ENCODE measurements around the gene LMX1A. TPM values are rescaled to one million over a fixed set of nuclear protein-coding genes. Genes with fewer than 3 reads are reported as not detected.

The LMX1A gene
- total RNA-seq (2016; rRNA removed; fragmentation: Illumina TruSeq; extraction: Trizol) (0.07 TPM in 1 of 2 replicates, not detected in the other), polyA plus RNA-seq (2011; rRNA removed) (not detected in 2 replicates), polyA minus RNA-seq (2011; rRNA and poly(A)+ RNA removed; ENCODE audit: low replicate concordance) (not detected in 2 replicates), Bru-seq, nascent RNA (percentile 14 among the genes with signal in this experiment), BruChase-seq, experiment 1, labeled RNA remaining after a 6-hour chase (percentile 2 among the genes with signal in this experiment), BruChase-seq, experiment 2, labeled RNA remaining after a 2-hour chase (percentile 4 among the genes with signal in this experiment)
- total RNA-seq (2016; cell fraction: cytosol; rRNA removed; fragmentation: Illumina TruSeq; extraction: Trizol; ENCODE audit: low read depth), result not detected in 2 replicates
- total RNA-seq (2016; cell fraction: insoluble cytoplasmic fraction; rRNA removed; fragmentation: Illumina TruSeq; extraction: Trizol), result 0.04 TPM in 1 of 2 replicates, not detected in the other
- total RNA-seq (2016; cell fraction: membrane; rRNA removed; fragmentation: Illumina TruSeq; extraction: Trizol), result not detected in 2 replicates
- not detected in 2 replicates for total RNA-seq (2016; cell fraction: nucleus; rRNA removed; fragmentation: Illumina TruSeq; extraction: Trizol)
- not detected in 2 replicates for polyA plus RNA-seq (2011; cell fraction: cytosol; rRNA removed)
- not detected in 2 replicates for polyA plus RNA-seq (2011; cell fraction: nucleus; rRNA removed)
- polyA plus RNA-seq (2012), result not detected in 2 replicates
- not detected in 2 replicates for polyA plus RNA-seq (2016; cell fraction: cytosol; fragmentation: Illumina TruSeq; extraction: Trizol; ENCODE audit: low read depth)
- not detected in 2 replicates for polyA plus RNA-seq (2016; cell fraction: insoluble cytoplasmic fraction; fragmentation: Illumina TruSeq; extraction: Trizol; ENCODE audit: low read depth)
- polyA plus RNA-seq (2016; cell fraction: membrane; fragmentation: Illumina TruSeq; extraction: Trizol; ENCODE audit: low read depth), result not detected in 2 replicates
- polyA plus RNA-seq (2016; cell fraction: nucleus; fragmentation: Illumina TruSeq; extraction: Trizol; ENCODE audit: insufficient read depth, low read depth), result not detected in 2 replicates
- polyA minus RNA-seq (2011; cell fraction: cytosol; rRNA and poly(A)+ RNA removed), result not detected in 2 replicates
- polyA minus RNA-seq (2011; cell fraction: nucleus; rRNA and poly(A)+ RNA removed), result not detected in 2 replicates
- long read RNA-seq, experiment 1, result 0 reads
- long read RNA-seq, experiment 2, result 0 reads

DNA sequence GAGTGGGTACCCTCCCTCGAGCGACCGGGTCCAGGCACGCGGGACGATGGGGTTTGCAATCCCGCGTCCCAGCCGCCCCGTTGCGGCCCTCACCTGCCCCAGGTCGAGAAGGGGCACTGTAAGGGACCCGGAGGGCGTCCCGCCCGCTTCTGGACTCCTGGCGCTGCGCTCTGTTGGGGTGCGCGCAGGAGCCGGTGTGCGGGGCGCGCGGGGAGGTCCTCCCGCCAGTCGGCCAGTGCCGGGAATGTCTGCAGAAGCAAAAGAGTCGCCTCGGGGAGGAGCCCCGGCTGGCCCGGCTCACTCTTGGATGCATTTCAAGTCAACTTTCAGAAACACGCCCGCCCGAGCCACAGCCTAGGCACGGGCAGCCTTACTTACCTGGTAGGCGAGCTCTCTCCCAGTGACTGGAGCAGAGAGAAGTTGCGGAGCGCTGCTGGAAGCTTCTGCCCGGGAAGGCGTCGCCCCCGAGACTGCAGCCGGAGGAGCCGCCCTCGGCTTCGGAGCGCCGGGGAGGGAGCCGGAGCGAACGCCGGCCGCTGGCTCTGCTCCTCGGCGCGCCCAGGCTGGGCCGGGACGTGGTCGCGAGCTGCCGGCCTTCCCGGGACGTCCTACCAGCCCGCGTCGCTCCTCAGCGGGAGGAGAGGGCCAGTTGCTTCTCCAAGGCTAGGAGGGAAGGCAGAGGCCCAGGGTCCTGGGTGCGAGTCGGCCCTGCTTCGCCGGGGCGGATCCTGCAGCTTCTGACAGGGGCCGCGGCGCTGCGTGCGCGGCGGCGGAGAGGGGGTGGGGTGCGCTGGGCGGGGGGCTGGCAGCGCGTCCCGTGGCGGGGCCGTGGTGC, at the start of gene LMX1A:
TSS of gene LMX1A (minus strand) at position 739 of the 835 bp plus-strand sequence. CDS start 1,156 bp downstream, outside the sequence.
- Histone ChIP-seq H3K36me3 (replicated peaks in 1 of 2; ENCODE audit: control insufficient read depth in 1 of 2, insufficient read depth in 2 of 2, low read length in 2 of 2) (no peaks in the 10 kb centered on the region), H3K79me2 (ENCODE audit: insufficient read depth, low read length) (no peaks in the 10 kb centered on the region), H3K9ac (ENCODE audit: insufficient read depth, low read depth, low read length) (no peak within 1 kb of the TSS), H3K4me3 (replicated peaks in 1 of 3; ENCODE audit: insufficient read depth in 1 of 3, low read depth in 2 of 3, low read length in 3 of 3) (no peak within 1 kb of the TSS), H3K9me3 (ENCODE audit: low read length) (no peaks in the 10 kb centered on the region), H3K4me2 (ENCODE audit: low read depth, low read length) (no peak within 1 kb of the TSS), H3K4me1 (ENCODE audit: insufficient read depth, low read length) (no peaks in the 10 kb centered on the region), H2AFZ (ENCODE audit: low read length) (no peak within 1 kb of the TSS), H3K27me3 (ENCODE audit: control insufficient read depth in 1 of 2, insufficient read depth in 2 of 2, low read length in 2 of 2) (no peaks in the 10 kb centered on the region), H3K27ac (ENCODE audit: extremely low read length, insufficient read depth, low read length) (no peak within 1 kb of the TSS), H4K20me1 (ENCODE audit: insufficient read depth, low read length) (no peaks in the 10 kb centered on the region)
- DNase-seq (ENCODE audit: low spot score) (no peak), FAIRE-seq (no peak), ATAC-seq (no peak)
- in situ Hi-C loops (cut with HindIII; ENCODE audit: extremely low pct_ligation_motif_present, low pct_unique_long_range_greater_than_20kb), result no loop called here
- intact Hi-C loops (cut with micrococcal nuclease; ENCODE audit: unreplicated experiment), result no loop called here
- BruUV-seq (replicated peaks), result no TSS peak
- ChIA-PET POLR2A (no interaction called here), CTCF (ENCODE audit: low intra/inter-chr PET ratio, low total read pairs) (no interaction called here)
- WGBS (ENCODE audit: low lambda C conversion rate), result 61% methylated on average over 38 of the region's 88 CpGs
- no peak for TF ChIP-seq RORA (CRISPR knock-in tag; IDR thresholded peaks at IDR 0.05)
- no peak for TF ChIP-seq ZNF616 (CRISPR knock-in tag; IDR thresholded peaks at IDR 0.05; ENCODE audit: low read depth)
- no peak for TF ChIP-seq ZBTB1 (CRISPR knock-in tag; IDR thresholded peaks at IDR 0.05; ENCODE audit: borderline replicate concordance)
- TF ChIP-seq TOPORS (CRISPR knock-in tag; IDR thresholded peaks at IDR 0.05), result no peak
- no peak for TF ChIP-seq ZNF3 (CRISPR knock-in tag; IDR thresholded peaks at IDR 0.05)
- TF ChIP-seq, protein P1, sequence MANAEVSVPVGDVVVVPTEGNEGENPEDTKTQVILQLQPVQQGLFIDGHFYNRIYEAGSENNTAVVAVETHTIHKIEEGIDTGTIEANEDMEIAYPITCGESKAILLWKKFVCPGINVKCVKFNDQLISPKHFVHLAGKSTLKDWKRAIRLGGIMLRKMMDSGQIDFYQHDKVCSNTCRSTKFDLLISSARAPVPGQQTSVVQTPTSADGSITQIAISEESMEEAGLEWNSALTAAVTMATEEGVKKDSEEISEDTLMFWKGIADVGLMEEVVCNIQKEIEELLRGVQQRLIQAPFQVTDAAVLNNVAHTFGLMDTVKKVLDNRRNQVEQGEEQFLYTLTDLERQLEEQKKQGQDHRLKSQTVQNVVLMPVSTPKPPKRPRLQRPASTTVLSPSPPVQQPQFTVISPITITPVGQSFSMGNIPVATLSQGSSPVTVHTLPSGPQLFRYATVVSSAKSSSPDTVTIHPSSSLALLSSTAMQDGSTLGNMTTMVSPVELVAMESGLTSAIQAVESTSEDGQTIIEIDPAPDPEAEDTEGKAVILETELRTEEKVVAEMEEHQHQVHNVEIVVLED (CRISPR knock-in tag; IDR thresholded peaks at IDR 0.05; ENCODE audit: borderline replicate concordance), result no peak
- TF ChIP-seq HMG20A (CRISPR knock-in tag; IDR thresholded peaks at IDR 0.05; ENCODE audit: borderline replicate concordance), result no peak
- TF ChIP-seq, protein P2, sequence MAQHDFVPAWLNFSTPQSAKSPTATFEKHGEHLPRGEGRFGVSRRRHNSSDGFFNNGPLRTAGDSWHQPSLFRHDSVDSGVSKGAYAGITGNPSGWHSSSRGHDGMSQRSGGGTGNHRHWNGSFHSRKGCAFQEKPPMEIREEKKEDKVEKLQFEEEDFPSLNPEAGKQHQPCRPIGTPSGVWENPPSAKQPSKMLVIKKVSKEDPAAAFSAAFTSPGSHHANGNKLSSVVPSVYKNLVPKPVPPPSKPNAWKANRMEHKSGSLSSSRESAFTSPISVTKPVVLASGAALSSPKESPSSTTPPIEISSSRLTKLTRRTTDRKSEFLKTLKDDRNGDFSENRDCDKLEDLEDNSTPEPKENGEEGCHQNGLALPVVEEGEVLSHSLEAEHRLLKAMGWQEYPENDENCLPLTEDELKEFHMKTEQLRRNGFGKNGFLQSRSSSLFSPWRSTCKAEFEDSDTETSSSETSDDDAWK (CRISPR knock-in tag; IDR thresholded peaks at IDR 0.05), result no peak
- TF ChIP-seq ZNF331 (CRISPR knock-in tag; IDR thresholded peaks at IDR 0.05), result no peak
- TF ChIP-seq, protein P3, sequence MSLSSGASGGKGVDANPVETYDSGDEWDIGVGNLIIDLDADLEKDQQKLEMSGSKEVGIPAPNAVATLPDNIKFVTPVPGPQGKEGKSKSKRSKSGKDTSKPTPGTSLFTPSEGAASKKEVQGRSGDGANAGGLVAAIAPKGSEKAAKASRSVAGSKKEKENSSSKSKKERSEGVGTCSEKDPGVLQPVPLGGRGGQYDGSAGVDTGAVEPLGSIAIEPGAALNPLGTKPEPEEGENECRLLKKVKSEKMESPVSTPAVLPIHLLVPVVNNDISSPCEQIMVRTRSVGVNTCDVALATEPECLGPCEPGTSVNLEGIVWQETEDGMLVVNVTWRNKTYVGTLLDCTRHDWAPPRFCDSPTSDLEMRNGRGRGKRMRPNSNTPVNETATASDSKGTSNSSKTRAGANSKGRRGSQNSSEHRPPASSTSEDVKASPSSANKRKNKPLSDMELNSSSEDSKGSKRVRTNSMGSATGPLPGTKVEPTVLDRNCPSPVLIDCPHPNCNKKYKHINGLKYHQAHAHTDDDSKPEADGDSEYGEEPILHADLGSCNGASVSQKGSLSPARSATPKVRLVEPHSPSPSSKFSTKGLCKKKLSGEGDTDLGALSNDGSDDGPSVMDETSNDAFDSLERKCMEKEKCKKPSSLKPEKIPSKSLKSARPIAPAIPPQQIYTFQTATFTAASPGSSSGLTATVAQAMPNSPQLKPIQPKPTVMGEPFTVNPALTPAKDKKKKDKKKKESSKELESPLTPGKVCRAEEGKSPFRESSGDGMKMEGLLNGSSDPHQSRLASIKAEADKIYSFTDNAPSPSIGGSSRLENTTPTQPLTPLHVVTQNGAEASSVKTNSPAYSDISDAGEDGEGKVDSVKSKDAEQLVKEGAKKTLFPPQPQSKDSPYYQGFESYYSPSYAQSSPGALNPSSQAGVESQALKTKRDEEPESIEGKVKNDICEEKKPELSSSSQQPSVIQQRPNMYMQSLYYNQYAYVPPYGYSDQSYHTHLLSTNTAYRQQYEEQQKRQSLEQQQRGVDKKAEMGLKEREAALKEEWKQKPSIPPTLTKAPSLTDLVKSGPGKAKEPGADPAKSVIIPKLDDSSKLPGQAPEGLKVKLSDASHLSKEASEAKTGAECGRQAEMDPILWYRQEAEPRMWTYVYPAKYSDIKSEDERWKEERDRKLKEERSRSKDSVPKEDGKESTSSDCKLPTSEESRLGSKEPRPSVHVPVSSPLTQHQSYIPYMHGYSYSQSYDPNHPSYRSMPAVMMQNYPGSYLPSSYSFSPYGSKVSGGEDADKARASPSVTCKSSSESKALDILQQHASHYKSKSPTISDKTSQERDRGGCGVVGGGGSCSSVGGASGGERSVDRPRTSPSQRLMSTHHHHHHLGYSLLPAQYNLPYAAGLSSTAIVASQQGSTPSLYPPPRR (CRISPR knock-in tag; IDR thresholded peaks at IDR 0.05; ENCODE audit: borderline replicate concordance), result no peak
- no peak for TF ChIP-seq SIN3B (IDR thresholded peaks at IDR 0.05; ENCODE audit: low read length)
